HG02798 (cell line): ENCODE results near the gene LRRC23.

Source experiments
- ATAC-seq: cut with Tn5 transposase; IDR thresholded peaks from one replicate; pipeline ENCODE4 v1.9.1; 2021; ENCODE audit warnings: mild to moderate bottlenecking; ENCODE audit not compliant: unreplicated experiment, poor library complexity

LRRC23 gene

DNA sequence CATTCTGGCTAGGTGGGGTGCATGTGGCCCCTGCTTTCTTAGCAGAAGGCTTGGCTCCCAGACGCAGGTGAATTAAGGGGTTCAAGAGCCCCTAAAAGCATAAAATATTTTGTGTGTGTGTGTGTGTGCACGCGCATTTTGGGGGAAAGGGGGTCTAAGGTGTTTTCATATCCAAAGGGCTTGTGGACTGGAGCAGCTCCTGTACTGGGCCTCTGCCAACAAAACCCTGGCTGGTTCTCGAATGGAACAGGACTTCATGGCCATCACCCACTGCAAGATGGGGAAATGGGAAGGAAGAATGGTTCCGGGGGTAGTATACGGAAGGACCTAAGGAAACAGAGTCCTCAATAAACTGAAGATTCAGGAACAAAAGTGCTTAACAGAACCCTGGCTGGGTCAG is 19.2 kb downstream of the LRRC23 start:
- ATAC-seq, result no peak

DNA sequence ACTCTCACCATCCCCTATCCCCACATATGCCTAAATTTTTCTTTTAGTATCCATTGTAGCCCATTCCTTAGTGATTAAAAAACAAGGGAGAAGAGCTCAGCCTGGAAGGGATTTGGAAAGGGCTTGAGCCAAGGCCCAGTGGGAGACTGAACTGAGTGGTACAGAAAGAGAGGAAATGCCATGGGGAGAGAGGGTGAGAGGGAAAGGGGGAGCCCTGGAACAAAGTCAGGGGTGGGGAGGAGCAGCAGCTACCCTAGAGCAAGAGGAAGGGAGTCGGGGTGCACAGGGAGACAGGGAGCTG is 20.6 kb downstream of the LRRC23 start:
- ATAC-seq, result no peak

DNA sequence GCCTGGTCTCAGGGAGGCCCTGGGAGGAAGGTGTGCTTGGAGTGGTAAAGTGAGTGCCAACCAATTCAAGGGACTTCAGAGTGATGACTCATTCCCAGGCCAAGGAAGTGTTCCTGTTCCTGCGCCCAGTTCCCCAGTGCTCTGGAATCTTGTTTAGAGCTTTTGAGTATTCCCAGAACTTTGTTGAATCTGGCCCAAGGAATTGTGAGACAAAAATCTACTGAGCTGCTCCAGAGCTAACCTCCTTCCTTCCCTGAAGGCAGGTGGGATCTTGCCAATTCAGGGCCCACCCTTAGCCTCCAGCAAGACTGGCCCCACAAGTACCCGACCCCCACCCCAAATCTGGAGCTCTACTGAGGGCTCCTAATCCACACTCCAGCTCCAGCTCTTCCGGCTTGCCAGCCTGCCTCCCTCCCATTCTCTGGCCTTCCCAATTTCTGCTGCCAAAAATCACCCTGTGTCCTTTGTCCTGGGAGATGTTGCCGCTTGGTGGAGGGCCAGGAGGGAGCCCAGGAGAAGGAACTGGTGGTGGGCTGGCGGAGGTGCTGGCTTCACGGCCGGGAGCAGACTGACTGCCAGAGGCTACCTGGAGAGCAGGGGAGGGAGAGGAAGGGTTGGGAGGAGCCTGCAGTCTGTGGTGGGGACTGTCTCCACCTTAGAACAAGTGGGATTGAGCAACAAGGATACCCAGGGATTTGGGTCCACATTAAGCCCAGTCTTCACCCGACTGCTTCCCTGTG is 21.1 kb downstream of the LRRC23 start:
- no peak for ATAC-seq

DNA sequence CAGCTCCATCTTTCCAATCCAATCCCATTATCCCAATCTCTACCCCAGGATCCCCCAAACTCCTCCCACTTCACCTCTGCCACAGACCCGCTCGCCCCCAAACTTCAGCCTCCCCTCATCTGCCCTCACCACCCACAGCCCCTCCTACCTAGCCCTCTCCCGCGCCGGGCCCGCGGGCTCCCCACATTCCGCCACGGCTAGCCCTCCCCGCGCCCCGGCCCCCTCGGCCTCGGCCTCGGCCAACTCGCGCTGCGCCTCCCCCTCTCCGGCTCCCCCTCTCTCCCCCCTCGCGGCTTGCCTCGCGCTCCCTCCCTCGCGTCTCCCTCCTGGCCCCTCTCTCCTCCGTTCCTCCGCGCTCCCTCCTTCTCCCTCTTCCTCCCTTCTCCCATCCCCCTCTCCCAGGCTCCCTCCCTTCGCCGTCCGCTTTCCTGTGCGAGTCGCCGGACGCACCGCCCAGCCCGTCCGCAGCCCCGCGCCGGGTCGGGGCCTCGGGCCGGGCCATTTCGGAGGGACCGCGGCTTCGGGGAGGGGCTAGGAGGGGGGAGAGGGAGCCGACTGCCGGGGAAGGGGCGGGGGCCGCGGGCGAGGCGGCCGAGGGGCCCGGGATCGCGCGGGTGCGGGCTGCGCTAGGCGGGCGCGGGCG is 22.9 kb downstream of the LRRC23 start, which contains the start of gene ATN1:
Gene ATN1, plus strand, starts transcription at position 581 of the 643 bp plus-strand sequence. CDS start 6,043 bp downstream, outside the sequence.
- no peak for ATAC-seq

DNA sequence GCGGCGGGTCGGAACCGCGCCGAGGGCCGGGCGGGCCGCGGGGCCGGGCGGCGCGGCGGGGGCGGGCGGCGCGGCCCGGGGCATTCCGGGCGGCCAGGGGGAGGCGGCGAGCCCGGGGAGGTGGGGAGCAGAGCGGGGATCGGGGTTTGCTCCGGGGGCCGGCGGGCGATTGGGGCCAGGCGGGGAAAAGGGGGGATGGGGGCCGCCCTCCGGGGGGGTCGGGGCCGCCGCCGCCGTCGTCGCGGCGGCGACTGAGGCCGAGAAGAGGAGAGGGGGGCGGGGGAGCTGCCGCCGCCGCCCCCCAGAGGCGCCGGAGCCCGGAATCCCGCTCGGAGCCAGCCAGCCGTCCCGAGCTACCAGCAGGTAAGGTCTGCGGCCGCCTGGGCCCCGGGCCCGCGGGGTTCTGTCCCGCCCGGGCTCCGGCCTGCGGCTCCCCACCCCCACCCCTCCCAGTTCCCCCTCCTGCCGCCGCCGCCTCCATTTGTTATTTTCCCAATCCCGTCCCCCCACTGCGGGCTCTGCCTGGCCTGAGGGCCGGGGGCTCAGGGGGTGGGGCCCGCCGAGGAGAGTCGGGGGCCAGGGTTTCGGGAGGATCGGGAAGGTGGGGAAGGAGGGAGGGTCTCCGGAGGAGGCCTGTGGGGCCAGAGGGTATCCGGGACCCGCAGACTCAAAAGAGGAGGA is 23.5 kb downstream of the LRRC23 start:
- ATAC-seq, result no peak

DNA sequence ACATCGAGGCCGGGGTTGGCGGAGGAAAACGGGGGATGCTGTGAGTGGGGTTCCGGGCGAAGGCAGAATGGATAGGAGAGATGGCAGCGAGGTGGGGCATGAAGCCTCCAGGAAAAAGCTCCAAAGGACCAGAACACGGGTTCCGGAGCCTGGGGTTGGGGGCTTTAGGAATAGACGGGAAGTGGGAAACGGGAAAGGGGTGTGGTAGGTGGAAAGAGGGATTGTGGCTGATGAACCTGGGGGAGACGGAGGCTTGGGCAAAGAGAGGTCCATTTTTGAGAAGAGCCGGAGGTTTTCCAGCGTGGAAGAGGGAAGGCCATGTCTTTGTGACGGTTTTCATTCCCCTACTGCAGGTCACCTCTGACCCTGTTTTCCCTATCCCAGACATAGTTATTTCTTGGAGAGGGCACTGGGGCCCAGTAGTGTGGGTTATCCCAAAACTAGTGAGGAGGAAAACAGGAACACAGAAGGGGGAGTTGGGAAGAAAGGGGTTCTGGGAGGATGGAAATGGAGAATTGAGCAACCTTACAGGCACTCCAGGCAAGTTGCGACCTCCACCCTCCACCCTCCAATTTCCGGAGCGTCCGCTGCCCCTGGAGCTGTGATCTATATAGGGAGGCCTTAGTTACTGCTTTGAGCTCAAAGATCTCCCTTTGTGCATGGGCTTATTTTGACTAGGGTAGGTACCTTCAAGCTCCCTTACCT is 24.2 kb downstream of the LRRC23 start:
- no peak for ATAC-seq

DNA sequence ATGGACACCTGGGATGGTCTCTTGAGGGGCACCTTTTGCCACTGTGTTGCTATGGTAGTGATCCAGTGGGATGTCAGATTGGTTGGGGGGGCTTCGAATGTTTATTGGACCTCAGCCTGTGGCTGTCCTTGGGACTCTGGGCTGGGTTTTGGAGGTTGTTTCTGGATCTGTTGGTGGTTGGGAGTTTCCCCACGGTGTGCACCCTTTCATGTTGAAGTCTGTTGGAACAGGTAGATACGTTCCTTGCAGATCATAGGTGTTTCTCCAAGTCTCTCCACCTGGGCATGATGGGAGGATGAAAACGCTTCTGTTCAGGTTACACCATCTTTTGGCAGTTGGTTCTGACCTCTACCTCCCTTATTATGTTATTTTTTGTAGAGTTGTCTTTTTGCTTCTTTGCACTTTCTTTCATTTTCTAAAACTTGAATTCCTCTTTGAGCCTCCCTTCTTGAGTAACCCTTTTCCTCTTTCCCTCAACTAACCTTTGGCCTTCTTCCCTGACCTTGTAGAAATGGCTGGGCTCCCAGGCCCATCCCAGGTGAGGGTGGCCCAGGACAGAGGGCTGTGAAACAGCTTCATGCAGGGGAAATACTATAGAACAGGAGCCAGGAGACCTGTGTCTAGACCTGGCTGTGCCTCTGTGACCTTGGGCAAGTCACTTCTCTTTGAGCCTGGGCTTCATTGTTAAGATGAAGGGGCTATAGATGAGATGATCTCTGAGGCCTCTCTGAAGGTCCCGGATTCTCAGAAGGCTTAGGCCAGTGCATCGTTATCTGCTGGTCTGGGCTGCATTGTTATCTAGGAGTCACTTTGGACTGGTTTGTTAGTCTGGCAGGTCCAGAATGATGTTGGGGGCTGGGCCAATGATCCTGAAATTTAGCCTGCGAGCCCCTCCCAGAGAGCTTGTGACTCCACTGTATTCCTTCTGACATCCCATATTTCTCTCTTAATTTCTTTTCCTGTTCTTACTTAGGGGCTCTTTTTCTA is 25.1 kb downstream of the LRRC23 start:
- ATAC-seq, result no peak

DNA sequence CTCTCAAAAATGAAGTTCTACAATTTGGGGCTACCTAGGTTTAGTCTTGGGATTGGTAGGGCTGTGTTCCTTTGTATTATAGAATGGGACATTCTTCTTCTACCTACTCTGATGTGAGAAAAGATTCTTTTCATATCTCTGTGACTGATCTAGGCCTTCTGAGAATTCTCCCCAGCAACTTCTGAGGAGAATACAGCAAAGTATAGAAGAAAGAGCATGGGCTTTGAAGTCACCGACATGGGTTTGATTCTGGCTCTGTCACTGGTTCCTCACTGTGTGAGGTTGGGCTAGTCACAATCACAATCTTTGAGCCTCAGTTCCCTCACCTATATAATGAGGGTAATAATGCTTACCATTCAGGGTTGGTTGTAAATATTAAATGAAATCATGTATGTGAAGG is 28.1 kb downstream of the LRRC23 start:
- no peak for ATAC-seq

DNA sequence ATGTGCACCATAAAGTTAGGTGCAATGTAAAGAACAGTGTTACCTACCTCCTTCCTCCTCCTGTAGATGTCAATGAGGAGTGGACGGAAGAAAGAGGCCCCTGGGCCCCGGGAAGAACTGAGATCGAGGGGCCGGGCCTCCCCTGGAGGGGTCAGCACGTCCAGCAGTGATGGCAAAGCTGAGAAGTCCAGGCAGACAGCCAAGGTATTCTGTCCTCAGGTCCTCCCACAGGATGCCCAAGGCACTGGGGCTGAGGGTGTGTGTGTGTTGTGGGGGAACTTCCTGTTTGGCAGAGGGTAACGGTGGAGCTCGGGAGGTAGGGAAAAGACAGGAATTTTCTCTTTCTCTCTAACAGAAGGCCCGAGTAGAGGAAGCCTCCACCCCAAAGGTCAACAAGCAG is 29.5 kb downstream of the LRRC23 start:
- ATAC-seq, result no peak

DNA sequence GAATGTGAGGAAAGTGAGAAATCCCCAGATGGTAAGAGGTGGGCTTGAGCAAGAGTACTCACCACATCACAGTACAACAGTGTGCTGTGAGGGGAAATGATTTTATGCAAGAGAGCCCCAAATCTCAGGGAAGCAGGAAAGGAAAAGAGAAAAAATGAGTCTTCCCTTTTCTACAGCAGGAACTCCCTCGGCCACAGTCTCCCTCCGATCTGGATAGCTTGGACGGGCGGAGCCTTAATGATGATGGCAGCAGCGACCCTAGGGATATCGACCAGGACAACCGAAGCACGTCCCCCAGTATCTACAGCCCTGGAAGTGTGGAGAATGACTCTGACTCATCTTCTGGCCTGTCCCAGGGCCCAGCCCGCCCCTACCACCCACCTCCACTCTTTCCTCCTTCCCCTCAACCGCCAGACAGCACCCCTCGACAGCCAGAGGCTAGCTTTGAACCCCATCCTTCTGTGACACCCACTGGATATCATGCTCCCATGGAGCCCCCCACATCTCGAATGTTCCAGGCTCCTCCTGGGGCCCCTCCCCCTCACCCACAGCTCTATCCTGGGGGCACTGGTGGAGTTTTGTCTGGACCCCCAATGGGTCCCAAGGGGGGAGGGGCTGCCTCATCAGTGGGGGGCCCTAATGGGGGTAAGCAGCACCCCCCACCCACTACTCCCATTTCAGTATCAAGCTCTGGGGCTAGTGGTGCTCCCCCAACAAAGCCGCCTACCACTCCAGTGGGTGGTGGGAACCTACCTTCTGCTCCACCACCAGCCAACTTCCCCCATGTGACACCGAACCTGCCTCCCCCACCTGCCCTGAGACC is 31.0 kb downstream of the LRRC23 start:
- ATAC-seq, result no peak

DNA sequence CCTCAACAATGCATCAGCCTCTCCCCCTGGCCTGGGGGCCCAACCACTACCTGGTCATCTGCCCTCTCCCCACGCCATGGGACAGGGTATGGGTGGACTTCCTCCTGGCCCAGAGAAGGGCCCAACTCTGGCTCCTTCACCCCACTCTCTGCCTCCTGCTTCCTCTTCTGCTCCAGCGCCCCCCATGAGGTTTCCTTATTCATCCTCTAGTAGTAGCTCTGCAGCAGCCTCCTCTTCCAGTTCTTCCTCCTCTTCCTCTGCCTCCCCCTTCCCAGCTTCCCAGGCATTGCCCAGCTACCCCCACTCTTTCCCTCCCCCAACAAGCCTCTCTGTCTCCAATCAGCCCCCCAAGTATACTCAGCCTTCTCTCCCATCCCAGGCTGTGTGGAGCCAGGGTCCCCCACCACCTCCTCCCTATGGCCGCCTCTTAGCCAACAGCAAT is 31.6 kb downstream of the LRRC23 start:
- ATAC-seq, result no peak

DNA sequence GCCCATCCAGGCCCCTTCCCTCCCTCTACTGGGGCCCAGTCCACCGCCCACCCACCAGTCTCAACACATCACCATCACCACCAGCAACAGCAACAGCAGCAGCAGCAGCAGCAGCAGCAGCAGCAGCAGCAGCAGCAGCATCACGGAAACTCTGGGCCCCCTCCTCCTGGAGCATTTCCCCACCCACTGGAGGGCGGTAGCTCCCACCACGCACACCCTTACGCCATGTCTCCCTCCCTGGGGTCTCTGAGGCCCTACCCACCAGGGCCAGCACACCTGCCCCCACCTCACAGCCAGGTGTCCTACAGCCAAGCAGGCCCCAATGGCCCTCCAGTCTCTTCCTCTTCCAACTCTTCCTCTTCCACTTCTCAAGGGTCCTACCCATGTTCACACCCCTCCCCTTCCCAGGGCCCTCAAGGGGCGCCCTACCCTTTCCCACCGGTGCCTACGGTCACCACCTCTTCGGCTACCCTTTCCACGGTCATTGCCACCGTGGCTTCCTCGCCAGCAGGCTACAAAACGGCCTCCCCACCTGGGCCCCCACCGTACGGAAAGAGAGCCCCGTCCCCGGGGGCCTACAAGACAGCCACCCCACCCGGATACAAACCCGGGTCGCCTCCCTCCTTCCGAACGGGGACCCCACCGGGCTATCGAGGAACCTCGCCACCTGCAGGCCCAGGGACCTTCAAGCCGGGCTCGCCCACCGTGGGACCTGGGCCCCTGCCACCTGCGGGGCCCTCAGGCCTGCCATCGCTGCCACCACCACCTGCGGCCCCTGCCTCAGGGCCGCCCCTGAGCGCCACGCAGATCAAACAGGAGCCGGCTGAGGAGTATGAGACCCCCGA is 32.2 kb downstream of the LRRC23 start:
- ATAC-seq, result peak; percentile 4

DNA sequence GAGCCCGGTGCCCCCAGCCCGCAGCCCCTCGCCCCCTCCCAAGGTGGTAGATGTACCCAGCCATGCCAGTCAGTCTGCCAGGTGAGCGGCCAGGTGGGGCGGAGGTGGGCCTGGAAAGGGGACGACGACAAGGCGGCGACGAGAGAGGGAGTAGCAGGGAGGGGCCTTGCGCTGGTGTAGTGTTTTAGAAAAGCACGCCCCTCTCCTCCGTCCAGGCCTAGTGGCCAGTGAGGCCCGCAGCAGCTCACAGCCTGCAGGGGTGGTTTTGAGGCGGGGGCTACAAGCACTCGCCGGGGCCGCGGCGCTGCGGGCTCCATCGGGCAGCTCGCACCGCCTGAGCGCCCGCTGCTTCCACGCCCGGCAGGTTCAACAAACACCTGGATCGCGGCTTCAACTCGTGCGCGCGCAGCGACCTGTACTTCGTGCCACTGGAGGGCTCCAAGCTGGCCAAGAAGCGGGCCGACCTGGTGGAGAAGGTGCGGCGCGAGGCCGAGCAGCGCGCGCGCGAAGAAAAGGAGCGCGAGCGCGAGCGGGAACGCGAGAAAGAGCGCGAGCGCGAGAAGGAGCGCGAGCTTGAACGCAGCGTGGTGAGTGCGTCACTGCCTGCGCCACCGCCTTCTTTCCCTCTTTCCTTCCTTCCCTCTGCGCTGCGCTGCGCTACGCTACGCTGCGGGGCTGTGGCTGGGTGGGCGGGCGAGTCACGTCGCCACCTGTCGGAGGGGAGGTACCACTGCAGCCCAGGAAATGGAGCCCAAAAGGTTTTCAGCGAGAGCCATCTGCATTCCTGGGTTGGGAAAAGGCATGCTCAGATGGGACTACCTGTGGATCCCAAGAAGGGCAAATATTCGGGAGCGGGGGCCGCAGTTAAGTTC is 33.1 kb downstream of the LRRC23 start:
- peak; percentile 93 for ATAC-seq

DNA sequence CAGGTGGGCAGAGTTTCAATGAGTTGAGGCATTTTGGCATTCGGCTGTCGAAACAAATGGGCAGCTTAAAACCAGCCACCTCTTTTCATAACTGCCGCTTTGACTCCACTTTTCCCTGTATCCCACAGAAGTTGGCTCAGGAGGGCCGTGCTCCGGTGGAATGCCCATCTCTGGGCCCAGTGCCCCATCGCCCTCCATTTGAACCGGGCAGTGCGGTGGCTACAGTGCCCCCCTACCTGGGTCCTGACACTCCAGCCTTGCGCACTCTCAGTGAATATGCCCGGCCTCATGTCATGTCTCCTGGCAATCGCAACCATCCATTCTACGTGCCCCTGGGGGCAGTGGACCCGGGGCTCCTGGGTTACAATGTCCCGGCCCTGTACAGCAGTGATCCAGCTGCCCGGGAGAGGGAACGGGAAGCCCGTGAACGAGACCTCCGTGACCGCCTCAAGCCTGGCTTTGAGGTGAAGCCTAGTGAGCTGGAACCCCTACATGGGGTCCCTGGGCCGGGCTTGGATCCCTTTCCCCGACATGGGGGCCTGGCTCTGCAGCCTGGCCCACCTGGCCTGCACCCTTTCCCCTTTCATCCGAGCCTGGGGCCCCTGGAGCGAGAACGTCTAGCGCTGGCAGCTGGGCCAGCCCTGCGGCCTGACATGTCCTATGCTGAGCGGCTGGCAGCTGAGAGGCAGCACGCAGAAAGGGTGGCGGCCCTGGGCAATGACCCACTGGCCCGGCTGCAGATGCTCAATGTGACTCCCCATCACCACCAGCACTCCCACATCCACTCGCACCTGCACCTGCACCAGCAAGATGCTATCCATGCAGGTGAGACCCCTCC is 34.0 kb downstream of the LRRC23 start:
- ATAC-seq, result no peak

DNA sequence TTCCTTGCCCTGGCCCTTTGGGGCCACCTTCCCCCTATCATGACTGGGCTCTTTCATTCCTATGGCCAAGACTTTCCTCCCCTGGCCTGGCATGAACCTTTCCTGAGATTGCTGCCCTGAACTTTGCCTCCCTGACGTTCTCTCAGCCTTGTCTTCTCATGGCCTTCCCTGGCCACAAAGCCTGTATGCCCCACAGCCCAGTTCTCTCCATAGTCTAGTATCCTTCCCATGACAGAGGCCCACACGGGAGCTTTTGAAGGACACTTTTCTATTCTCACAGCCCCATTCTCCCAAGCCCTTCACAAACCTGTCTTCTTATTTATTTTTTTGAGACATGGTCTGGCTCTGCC is 34.5 kb downstream of the LRRC23 start:
- no peak for ATAC-seq

DNA sequence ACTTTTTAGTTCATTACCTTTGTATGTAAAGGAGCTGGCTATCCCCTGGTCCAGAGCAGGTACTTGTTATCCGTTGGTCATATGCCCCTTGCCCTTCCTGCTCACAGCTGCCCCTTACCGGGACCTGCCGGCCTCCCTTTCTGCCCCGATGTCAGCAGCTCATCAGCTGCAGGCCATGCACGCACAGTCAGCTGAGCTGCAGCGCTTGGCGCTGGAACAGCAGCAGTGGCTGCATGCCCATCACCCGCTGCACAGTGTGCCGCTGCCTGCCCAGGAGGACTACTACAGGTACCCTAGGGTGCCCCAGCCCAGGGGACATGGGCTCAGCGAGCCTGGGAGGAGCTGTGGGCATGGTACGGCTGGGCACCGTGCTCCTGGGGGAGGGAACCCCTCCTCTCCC is 36.6 kb downstream of the LRRC23 start:
- ATAC-seq, result no peak
